PFSK-1 (cell line): ENCODE data around the gene NTM.

ENCODE experiments used
- FOXP2 ChIP-seq: optimal IDR thresholded peaks from 2 replicates; pipeline ENCODE3; 2011; ENCODE audit warnings: borderline replicate concordance, control low read depth, inconsistent platforms; ENCODE audit not compliant: insufficient read depth; ENCODE audit errors: extremely low read length, extremely low read depth
- POLR2AphosphoS5 ChIP-seq: IDR thresholded peaks from 2 replicates; pipeline ENCODE4 v1.6.1; 2012; ENCODE audit warnings: low read depth, mild to moderate bottlenecking, control low read depth, low read length, moderate library complexity
- REST ChIP-seq, 2 experiments: IDR thresholded peaks; 2 replicates each; pipeline versions ENCODE4 v1.6.1 to v1.8.0; 2011 to 2012; ENCODE audit warnings: low read depth in 2 of 2, low read length in 2 of 2, control low read depth in 1 of 2, inconsistent platforms in 1 of 2, mild to moderate bottlenecking in 1 of 2, moderate library complexity in 1 of 2; ENCODE audit not compliant: insufficient read depth in 1 of 2
- SIN3A ChIP-seq: IDR thresholded peaks from 2 replicates; pipeline ENCODE4 v1.6.1; 2012; ENCODE audit warnings: mild to moderate bottlenecking, low read length, moderate library complexity, borderline replicate concordance; ENCODE audit not compliant: insufficient read depth
- TAF1 ChIP-seq: IDR thresholded peaks from 2 replicates; pipeline ENCODE4 v1.6.1; 2012; ENCODE audit warnings: low read length, control low read depth, borderline replicate concordance; ENCODE audit not compliant: insufficient read depth

GRCh38 chr11:132055296-132055695 is 684.9 kb downstream of the NTM start:
- TF ChIP-seq POLR2AphosphoS5 (no peak), SIN3A (no peak), TAF1 (no peak), REST (IDR thresholded peaks at IDR 0.05; ENCODE audit: insufficient read depth in 1 of 2, low read depth in 2 of 2, low read length in 2 of 2) (no peak), FOXP2 (no peak)
